ENCODE results near the gene EME1.

Gene EME1

DNA sequence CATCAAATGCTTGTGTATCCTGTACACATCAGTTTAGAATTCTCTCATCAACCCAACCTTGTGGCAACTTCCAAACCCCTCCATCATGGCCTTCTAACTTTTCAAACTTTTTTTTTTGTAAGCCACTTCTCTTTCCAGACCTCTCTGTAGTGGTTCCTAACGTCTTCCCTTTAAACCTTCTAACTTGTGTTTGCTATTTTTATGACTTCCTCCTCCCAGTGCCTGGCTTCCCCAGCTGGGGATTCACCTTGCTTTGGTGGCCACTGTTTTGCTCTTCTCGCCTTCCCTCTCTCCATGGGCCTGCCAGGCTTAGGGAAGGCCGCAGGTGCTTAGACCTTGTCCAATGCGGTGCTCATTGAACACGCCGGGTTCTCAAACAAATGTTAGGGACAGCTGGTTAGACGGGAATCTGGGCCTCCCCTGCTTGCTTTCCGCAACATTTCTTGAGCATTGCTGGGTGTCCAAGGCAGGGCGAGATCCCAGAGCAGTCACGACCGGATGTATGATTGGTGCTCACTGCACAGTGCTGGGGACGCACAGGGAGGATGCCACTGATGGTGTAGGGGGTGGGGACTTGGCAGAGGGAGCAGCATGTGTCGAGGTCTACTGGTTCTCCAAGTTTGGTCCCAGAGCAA is 28.2 kb upstream of the EME1 start:
- H3K4me3 ChIP-seq (ENCODE audit: low read depth, low read length), result no peak overlapping the region
- TF ChIP-seq, protein P1, sequence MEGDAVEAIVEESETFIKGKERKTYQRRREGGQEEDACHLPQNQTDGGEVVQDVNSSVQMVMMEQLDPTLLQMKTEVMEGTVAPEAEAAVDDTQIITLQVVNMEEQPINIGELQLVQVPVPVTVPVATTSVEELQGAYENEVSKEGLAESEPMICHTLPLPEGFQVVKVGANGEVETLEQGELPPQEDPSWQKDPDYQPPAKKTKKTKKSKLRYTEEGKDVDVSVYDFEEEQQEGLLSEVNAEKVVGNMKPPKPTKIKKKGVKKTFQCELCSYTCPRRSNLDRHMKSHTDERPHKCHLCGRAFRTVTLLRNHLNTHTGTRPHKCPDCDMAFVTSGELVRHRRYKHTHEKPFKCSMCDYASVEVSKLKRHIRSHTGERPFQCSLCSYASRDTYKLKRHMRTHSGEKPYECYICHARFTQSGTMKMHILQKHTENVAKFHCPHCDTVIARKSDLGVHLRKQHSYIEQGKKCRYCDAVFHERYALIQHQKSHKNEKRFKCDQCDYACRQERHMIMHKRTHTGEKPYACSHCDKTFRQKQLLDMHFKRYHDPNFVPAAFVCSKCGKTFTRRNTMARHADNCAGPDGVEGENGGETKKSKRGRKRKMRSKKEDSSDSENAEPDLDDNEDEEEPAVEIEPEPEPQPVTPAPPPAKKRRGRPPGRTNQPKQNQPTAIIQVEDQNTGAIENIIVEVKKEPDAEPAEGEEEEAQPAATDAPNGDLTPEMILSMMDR (IDR thresholded peaks at IDR 0.05; ENCODE audit: borderline replicate concordance, insufficient read depth, low read depth, low read length), result no peak

DNA sequence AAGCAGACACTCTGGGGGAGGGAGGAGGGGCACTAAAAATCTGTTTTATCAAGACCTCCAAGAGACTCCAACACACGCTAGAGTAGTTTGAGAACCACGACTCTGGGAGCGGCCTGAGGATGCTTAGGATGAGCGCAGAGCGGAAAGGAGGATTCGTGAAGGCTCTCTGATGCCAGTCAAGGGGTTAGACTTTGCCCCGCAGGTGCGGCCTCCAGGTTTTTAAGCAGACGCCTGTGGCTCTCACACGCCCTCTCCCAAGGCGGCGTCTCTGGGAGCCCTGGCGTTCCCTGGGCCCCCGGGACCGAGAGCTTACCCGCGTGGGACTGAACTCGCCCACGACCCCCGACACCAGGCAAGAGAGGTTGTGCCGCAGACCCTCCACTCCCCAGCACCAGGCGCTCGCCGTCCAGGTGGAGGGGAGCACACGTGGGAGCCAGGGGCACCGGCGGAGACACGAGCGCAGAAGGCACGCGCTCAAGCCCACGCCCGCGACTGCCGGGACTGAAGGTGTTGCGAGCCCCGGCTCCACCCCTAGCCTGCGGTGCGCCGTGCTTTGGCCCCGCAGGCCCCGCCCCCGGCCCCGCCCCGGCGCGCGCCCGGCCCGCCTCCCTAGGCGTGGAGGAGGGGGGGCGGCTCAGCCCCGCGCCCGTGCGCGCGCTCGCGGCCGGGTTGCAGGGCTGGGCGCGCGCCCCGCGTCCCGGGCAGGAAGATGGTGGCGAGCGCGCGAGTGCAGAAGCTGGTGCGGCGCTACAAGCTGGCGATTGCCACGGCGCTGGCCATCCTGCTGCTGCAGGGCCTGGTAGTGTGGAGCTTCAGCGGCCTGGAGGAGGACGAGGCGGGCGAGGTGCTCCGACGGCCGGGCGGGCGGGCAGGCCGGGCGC is 27.4 kb upstream of the EME1 start, which contains the start of gene XYLT2:
Gene XYLT2 (plus strand): TSS at position 695 of the 881 bp plus-strand sequence. CDS start 15 bp downstream, at position 710.
- TF ChIP-seq, protein P1 (IDR thresholded peaks at IDR 0.05; ENCODE audit: borderline replicate concordance, insufficient read depth, low read depth, low read length), result no peak
- H3K4me3 ChIP-seq (ENCODE audit: low read depth, low read length), result peak within 1 kb of the TSS; percentile 70

DNA sequence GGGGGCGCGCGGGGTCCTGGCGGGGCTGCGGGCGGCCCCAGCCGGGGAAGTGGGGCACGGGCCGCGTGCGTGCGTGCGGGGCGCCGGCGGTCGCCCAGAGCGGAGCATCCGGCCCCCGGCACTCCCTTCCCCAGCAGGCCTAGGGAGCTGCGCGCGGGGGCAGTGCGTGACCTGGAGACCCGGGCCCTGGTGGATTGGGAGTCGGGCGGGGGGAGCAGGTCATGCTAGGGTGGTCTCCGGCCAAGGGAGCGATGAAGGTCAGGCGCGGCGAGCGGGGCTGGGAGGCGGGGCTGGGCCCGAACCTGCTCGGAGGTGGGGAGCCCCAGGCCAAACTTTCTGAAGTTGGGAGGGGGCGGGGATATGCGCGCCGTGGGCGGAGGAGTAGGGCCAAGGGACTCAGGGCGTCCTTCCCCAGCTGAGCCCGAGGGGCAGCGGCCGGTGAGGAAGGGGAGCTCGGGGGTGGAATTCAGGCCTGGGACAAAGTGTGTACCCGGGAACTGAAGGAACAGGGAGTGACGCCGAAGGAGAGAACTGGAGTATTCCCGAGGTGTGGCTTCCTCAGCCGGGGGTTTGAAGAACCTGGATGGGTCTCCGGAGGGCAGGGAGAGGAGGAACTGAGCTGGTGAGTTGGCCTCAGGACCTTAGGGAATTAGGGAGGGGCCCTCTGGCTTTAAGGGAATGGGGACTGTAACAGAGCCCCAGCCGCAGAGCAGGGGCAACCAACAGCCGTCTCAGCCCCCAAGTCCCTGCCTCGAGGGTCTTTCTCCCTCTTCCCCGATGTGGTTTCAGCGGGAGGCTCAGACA is 26.5 kb upstream of the EME1 start:
- H3K4me3 ChIP-seq (ENCODE audit: low read depth, low read length), result peak overlapping the region; percentile 70
- TF ChIP-seq, protein P1 (IDR thresholded peaks at IDR 0.05; ENCODE audit: borderline replicate concordance, insufficient read depth, low read depth, low read length), result no peak

DNA sequence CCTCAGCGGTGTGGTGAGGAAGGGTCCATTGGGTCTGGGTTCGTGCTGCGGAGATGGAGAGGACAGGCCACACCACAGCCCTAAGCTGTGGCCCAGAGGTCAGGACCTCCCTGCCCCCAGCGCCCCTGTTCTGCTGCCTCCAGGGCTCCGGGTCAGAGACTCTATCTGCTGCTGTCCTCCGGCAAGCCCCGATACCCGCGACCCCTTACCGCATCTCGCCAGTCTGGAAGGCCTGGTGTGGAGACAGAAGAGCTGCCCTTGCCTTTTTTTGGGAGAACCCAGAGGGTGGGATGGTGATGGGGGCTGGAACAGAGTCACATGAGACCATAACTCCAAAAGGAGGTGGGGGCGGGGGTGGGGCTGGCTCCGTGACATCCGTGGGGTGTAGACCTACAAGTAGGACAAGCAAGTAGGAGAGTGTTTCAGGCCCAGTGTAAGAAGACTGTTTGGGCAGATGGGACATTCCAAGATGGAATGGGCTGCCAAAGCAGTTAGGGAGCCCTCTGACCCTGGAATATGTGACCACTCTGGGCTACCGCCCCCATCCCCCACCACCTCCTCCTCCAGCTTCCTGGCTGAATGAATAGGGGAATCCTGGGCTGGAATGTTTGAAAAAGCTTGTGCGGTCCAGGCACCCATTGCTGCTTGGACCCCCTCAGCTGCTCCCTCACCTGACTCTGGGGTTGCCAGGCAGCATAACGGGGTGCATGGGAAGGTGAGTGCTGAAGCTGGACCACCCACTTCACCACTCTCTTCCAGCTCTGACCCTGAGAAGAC is 25.7 kb upstream of the EME1 start:
- H3K4me3 ChIP-seq (ENCODE audit: low read depth, low read length), result peak overlapping the region; percentile 70
- TF ChIP-seq, protein P1 (IDR thresholded peaks at IDR 0.05; ENCODE audit: borderline replicate concordance, insufficient read depth, low read depth, low read length), result no peak

DNA sequence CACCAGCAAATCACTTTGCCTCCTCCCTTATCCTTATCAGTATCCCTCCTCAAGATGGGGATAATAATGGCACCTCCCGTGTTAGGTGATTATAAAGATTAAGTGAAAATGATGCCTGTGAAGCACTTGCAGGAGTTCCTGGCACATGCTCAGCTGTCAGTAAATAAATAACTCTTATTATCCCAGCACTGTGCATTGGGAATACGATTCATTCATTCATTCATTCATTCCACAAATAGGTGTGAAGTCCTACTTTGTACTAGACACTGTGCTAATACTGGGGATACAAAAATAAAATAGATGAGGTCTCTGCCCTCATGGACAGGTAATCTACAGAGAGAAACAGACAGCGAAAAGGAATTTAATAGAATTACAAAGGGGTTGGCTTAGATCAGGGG is 25.1 kb upstream of the EME1 start:
- TF ChIP-seq, protein P1 (IDR thresholded peaks at IDR 0.05; ENCODE audit: borderline replicate concordance, insufficient read depth, low read depth, low read length), result no peak
- H3K4me3 ChIP-seq (ENCODE audit: low read depth, low read length), result no peak overlapping the region

DNA sequence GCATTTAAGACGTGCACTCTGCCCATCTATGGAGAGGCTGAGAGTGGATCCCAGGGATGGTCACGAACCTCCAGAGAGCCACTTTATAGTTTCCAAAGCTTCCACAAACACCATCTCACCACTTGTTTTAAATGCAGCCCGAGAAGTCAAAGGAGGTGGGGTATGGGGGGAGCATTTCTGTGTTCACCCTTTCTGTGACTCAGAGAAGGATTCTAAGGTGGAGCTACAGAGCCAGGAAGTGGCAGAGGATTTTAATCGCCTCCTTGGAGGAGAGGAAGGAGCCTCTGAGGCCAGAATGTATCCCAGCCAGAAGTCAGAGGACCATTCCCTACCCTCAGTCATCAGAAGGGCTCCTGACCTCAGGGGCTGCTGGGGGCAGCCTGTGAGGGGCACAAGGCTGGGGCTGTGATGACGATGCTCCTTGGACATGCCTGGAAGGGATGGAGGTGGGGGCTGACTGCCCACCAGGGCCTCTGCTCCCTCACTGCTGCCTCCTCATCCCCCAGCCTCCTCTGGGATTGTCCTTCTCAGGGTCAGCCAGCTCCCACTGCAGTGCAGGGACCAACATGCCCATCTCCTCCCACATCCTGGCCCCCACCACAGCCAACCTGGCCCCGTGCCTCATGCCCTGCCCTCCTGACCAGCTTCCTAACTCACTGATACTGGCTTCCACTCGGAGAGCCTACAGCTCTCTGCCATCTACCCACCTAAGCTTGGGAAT is 24.3 kb upstream of the EME1 start:
- no peak overlapping the region for H3K4me3 ChIP-seq (ENCODE audit: low read depth, low read length)
- TF ChIP-seq, protein P1 (IDR thresholded peaks at IDR 0.05; ENCODE audit: borderline replicate concordance, insufficient read depth, low read depth, low read length), result no peak
